NCI-H748 treated with DMSO at 0.1 percent for 48 hours (cell line): ENCODE data around the gene DMBX1.

Experiments
- DNase-seq: peaks from one replicate; lab custom pipeline; 2025; lab: John Stamatoyannopoulos, UW

Gene DMBX1

GRCh38 chr1:46489638-46490405 is at the start of gene DMBX1:
Gene DMBX1, plus strand, starts transcription at chr1:46489836. Its CDS starts 17,175 bp downstream, at chr1:46507011.
- peak; percentile 51 for DNase-seq

DNA sequence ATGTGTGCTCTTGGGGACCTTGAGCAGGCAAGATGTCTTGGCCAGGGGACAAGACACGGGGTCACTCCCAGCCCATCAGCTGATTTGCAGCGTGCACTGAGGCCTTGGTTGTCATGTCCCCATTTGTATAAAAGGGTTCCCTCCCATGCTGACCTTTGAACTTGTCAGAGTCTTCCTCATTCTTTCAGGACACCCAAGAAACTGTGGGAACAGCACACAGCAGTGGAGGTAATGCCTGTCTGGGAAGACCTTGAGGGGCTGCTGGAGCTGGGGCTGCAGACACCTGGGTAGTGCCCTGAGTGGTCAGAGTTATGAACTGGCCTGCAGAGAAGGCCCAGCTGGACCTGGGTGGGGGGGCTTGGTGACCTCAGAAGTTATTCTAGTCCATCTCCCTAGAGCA is 49.2 kb upstream of the DMBX1 start:
- DNase-seq: no peak

DNA sequence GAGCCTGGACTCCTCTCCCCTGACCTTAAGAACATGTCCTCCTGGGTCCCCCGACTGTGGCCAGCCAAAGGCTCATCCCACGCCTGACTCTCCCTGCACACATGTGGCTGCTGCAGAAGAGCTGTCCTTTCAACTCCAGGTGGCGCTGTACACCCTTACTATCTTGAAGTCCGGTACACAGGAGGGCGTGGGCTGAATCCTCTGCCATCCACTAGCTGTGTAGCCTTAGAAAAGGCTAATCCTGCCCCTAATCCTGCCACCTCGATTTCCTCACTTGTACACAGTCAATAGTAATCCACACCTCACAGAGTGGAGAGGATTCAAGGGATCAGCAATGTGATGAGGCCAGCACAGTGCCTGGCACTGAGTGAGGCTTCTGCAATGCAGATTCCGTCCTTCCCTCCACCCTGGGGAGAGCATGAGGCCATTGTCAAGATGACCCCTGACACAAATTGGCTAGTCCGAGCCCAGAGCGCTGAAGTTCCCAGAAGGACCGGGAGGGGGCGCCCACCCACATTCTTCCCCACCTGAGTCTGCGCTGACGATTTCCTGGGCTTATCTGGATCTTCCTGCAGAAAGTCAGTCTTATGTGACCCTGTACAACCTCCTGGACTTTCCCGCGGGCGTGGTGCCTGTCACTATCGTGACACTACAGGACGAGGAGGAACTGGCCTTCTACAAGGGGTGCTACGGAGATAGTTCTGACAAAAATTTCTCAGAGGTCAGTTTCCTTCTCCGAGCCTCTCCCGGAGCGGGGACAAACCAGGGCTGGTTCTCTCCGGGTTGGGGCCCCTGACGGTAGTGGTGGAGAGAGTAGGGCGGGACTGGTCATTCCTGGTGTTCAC is 47.1 kb upstream of the DMBX1 start:
- peak; percentile 46 for DNase-seq

- no peak for DNase-seq
Observed at GRCh38 chr1:46444466-46444865, 45.2 kb upstream of the DMBX1 start.

DNA sequence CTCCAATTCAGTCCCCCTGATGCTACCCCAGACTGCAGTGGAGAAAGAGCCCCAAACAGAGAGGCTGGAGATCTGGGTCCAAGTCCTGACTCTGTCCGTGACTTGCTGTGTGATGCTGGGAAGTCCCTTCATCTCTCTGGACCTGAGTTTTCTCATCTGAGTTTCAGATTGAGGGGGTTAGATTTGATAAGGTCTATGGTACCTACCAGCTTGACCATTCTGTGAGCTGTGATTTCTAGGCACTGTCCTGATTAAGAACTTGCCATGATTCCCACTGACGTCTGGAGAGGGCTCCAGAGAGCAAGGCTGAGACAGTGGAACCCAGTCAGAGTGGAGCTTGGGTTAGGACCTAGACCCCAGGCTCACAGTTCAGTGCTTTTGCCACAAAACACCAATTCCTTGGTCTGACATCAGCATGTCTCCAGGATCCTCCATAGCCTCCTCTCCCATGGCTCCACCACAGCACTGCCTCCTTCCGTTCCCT is 43.8 kb upstream of the DMBX1 start:
- DNase-seq: no peak

DNA sequence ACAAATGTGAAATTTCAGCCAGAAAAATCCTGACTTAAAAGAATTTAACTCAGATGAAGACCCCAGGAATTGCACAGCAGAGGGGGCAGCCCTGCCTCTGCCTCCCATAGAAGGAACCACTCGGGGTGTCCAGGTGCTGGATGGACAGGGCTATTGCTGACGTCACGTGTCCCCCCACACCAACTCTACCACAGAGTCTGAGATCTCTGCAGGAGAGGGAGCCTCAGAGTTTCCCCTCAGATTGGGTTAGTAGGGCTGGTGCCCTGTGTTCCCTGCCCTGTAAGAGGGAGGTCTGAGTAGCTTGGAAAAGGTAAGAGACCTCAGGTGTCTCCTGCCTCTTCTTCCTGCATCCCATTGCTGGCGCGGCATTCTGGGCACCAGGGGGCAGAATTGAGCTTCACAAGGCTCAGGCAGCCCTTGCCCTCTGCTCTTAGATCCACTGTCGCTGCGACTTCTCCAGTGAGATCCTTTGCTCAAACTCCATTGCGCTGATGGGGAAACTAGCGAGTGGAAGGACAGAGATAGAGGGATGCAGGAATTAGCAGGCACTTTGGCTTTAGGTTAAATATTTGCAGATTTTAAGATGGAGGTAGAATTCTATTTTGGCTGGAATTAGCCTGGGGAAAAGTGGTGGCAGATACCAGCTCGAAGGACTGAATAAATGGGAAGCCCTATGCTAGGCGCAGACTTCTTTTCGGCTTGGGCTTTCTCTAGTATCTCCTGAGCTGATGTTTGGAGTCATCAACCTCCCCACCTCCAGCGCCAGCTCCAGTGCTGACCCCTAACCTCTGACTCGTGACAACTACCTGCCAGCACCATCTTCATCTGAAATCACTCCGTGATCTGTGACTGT is 42.8 kb upstream of the DMBX1 start:
- DNase-seq: peak; percentile 55

- no peak for DNase-seq
Observed at GRCh38 chr1:46447499-46448108, 42.0 kb upstream of the DMBX1 start.

DNA sequence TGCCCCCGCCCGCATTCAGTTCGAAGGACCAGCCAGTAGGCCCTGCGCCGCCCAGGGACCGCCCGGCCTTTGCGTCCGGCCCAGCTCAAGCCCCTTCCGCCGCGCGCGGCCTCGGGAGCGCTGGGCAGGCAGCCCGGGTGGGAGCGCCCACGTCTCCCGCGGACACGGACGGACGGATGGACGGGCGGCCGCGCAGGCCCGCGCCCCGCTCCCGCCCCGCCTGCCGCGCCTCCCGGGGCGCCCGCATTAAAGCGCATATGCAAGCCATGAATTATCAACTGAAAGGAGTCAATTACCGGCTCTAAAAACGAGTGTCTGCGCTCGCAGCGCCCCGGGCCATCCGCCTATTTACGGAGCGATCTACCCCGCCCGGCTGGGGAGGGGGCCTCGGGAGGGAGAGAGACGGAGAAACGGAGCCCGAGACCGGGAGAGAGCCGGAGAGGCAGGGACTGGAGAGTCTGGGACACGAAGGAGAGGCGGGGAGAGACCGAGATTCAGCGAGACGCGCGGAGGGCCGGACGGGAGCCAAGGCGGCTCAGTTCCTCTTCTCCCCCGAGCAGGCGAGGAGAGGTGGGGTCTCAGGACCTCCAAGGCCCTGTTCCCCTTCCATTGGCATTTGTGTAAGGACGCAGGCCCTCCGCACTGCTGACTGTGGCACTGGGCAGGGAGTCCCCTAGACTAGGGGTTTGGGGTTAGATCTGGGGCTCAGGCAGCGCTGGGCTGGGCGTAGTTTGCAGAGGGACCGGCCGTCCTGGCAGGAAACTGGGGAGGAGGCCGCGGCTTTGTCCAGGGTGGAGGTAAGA is 41.3 kb upstream of the DMBX1 start:
- no peak for DNase-seq

DNA sequence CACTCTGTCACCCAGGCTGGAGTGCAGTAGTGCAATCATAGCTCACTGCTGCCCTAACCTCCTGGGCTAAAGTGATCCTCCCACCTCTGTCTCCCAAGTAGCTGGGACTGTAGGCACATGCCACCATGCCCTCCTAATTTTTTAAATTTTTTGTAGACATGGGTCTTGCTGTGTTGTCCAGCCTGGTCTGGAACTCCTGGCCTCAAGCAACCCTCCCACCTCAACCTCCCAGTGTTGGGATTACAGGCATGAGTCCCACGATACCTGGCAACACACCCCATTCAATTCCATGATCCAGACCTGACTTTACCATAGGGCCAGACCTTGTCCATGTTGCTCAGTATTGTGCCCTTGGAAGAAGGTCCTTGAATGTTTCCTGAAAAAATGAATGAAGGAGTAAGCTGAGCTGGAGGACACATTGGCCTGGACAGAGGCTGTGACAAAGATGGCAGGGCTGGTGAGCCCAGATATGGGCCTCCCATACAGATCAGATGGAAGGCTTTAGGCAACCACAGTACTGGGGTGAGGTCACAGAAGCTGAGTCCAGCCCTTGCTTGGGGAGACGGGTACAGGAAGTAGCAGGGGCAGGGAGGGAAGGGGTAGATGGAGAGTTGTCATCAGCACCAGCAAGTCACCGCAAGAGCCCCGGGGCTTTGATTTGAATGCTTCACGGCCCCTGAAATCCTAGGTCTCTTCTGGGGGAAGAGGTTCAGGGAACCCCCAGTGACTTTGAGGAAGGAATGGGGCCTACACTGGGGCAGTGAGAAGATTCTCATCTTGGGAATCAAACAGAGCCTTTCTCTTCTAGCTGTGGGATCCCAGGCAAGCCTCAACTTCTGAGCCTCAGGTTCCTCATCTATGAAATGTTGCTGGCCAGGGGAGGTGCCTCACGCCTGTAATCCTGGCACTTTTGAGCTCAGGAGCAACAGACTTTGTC is 40.1 kb upstream of the DMBX1 start:
- no peak for DNase-seq

- DNase-seq: no peak
Observed at GRCh38 chr1:46450160-46450517, 39.5 kb upstream of the DMBX1 start.

DNA sequence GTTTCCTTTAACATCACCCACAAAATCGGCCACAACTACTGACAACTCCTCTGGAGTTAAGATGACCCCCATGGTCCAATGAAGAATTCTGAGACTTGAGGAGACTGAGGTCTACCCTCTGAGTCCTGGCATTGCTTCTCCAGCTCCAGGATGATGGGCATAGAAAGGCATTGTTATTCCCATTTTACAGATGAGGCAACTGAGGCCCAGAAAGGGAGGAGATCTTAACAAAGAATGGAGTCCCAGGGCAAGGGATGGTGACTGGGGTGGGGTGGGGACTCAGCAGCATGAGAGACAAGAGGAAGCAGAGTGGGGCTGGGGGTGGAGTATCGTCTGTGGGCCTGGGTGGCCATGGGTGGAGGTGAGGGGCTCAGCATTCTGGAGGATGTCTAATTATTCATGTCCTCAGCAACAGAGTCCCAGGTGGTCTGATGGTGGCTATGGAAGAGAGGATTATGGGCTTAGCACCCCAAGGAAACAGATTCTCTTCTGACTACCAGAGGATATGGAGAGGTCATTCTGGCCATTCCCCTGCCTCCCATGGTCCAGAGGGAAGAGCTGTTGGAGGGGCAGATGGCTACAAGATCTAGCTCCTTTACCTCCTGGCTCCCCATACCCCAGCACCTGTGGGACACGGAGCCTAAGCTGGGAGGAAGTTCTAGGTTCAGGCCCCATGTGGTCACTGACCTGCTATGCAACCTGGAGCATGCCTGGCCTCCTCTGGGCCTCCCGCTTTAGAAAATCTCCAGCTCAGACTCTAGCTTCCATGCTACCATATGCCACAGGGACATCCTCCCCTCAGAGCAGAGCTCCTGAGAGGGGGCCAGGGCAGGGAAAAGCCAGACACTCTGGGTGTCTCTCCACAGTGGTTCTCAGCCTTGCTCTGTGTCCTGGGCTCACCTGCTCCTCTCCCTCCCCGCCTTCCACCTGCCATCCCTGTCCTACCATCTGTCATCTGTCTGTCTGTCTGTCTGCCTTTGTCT is 37.4 kb upstream of the DMBX1 start:
- DNase-seq: no peak

DNA sequence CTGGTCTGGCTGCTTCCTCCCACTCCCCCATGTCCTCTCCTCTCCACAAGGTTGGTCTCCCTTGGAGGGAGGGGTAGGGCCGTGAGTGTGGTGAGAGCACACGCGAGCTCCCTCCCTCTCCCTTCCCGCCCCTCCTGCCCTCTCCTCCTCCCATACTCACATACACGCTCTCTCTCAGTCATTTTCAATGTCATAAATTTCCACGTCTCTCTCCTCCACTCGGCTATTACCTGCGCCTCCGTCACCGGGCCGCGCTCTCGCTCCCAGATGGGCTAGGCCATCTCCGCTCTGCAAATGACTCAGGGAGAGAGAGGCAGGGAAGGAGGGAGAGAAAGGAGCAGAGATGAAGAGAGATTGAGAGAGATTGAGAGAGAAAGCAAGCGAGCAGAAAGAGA is 36.7 kb upstream of the DMBX1 start:
- no peak for DNase-seq

DNA sequence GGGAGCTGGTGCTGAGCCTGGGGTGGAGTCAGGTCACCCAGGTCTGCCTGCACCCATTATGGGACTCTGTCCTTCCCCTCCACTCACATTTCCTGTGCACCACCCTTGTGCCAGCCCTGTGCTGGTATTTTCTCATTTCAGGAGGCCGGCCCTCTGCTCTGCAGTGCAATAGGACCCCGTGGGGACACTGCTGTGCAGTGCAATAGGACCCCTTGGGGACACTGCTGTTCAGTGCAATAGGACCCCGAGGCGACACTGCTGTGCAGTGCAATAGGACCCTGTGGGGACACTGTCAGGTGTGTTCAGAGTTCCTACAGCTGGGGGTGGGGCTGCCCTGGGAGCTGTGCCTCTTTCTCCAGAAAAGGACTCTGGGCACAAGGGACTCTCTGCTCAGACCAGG is 36.2 kb upstream of the DMBX1 start:
- no peak for DNase-seq

GRCh38 chr1:46455951-46456350 is 33.7 kb upstream of the DMBX1 start:
- peak; percentile 5 for DNase-seq

- no peak for DNase-seq
Observed at GRCh38 chr1:46456411-46456963, 33.1 kb upstream of the DMBX1 start.

DNA sequence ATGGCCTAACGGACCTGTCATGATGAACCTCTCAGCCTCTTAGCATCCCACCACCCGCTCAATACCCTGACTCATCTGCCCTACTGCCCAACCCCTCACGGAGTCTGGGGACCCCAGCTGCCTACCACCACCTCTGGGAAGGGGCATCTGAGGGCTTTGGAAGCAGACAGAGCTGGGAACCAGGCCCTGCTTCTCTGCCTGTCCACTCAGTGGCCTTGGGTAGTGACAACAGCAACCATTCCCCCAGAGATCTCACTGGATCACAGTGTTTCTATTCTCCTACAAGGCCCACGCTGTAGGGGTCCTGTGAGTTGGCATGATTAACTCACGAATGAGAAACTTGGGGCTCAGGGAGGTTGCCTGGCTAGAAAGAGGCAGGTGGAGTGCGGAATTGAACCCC is 32.5 kb upstream of the DMBX1 start:
- no peak for DNase-seq

GRCh38 chr1:46458190-46458589 is 31.4 kb upstream of the DMBX1 start:
- no peak for DNase-seq

- no peak for DNase-seq
Observed at GRCh38 chr1:46458846-46459245, 30.8 kb upstream of the DMBX1 start.
